DOHH2 (cell line): ENCODE measurements around the gene TSC22D1.

ENCODE experiments used
- EZH2phosphoT487 ChIP-seq: fragments of 200-600 bp; sonication (generic); IDR thresholded peaks from 2 replicates; pipeline ENCODE4 v1.6.1; 2017; ENCODE audit warnings: borderline replicate concordance, mild to moderate bottlenecking, antibody characterized with exemption, low read length, moderate library complexity, mixed read lengths
- TF ChIP-seq, protein P1 (sequence below): fragments of 200-600 bp; sonication (generic); IDR thresholded peaks from one replicate; pipeline ENCODE4 v1.5.1; 2014; ENCODE audit warnings: antibody characterized with exemption, mild to moderate bottlenecking, low read depth, low read length; ENCODE audit not compliant: poor library complexity, severe bottlenecking

- TF ChIP-seq, protein P1, sequence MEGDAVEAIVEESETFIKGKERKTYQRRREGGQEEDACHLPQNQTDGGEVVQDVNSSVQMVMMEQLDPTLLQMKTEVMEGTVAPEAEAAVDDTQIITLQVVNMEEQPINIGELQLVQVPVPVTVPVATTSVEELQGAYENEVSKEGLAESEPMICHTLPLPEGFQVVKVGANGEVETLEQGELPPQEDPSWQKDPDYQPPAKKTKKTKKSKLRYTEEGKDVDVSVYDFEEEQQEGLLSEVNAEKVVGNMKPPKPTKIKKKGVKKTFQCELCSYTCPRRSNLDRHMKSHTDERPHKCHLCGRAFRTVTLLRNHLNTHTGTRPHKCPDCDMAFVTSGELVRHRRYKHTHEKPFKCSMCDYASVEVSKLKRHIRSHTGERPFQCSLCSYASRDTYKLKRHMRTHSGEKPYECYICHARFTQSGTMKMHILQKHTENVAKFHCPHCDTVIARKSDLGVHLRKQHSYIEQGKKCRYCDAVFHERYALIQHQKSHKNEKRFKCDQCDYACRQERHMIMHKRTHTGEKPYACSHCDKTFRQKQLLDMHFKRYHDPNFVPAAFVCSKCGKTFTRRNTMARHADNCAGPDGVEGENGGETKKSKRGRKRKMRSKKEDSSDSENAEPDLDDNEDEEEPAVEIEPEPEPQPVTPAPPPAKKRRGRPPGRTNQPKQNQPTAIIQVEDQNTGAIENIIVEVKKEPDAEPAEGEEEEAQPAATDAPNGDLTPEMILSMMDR: no peak
- TF ChIP-seq EZH2phosphoT487: no peak
Observed at GRCh38 chr13:44564936-44565335, 11.2 kb downstream of the TSC22D1 start.
